Urothelium cell line (cell line): ENCODE measurements around the gene PRRC2A.
A peak's percentile ranks its signal among the peaks of the same experiment; 100 is the strongest.
"Not testable (repeated sequence)": the region's sequence is repeated elsewhere in the genome, so short reads cannot be mapped to it uniquely, and the experiment has no call there.

Experiments
- DNase-seq: peaks from one replicate; pipeline ENCODE4 v3.0.0; 2011; ENCODE audit warnings: low spot score, mixed read lengths
- FAIRE-seq: peaks from 2 replicates; lab custom pipeline; 2011; peaks lifted over from hg19 to GRCh38; lab: Jason Lieb, UNC

The PRRC2A gene

DNA sequence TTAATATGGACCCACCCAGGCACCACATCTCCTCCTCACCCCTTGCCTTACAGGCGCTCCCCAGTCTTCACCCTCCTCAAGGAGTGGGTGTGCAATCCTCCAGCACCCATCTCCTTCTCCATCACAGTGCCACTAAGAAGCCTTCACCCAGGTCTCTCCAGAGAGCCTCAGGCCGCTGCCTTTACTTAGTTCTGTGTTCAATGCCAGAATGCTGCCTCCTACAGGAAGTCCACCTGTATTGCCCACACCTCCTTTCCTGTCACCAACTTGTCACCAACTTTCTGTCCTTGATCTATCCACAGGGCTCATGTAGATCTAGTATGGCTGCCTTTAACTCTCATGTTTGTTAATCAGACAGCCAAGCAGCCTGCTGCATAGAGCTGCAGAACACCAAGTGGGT, 35.0 kb upstream of the PRRC2A start:
- DNase-seq: no peak
- no peak for FAIRE-seq

DNA sequence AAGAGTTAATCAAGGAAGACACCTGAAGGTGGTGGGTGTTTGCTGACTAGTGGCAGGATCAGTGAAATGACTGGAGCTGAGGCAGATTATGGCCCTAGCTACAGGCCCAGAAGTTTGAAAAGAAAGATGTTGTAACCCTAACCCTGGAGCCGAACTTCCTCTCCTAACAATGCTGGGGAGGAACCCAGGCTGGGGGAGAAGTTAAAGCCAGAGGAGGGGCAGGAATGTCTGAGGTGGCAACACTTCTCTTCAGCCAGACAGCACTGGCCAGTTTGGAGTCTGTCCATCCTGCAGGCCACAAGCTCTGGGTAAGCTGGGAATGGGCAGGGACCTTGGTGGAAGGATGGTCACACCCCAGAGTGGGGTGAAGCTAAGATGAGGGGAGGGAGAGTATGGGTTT, 34.5 kb upstream of the PRRC2A start, which contains the start of gene LST1:
Gene LST1, plus strand, starts transcription at position 270 of the 400 bp plus-strand sequence. CDS start 1,023 bp downstream, outside the sequence.
- FAIRE-seq (no peak), DNase-seq (no peak)

DNA sequence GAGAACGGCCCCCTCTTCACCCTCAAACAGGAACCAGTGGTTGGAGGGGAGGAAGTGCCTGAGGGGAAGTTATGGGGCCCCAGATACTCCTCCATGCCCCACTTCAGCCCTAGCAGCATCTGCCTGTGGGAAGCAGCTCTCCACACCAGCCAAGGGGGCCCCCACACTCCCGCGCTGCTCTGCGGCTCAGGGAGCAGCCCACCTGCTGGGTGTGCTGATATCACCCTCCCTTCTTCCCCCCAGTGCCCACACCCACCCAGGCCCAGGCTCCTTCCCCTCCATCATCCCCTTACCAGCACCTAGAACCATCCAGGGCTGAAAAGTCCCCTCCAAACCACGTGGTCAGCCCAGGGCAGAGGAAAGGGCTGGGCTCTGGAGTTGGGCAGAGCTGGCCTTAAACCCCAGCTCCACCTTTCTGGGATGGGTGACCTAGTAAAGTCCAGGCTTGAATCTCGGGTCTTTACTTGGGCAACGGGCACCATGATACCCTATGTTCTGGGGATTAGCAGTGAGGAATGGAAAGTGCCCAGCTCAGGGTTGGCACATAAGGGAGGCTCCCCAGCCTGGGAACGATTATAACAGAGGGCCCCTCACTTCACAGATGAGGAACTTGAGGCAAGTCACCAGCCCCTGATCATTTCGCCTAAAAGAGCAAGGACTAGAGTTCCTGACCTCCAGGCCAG, 33.8 kb upstream of the PRRC2A start:
- no peak for FAIRE-seq
- no peak for DNase-seq

DNA sequence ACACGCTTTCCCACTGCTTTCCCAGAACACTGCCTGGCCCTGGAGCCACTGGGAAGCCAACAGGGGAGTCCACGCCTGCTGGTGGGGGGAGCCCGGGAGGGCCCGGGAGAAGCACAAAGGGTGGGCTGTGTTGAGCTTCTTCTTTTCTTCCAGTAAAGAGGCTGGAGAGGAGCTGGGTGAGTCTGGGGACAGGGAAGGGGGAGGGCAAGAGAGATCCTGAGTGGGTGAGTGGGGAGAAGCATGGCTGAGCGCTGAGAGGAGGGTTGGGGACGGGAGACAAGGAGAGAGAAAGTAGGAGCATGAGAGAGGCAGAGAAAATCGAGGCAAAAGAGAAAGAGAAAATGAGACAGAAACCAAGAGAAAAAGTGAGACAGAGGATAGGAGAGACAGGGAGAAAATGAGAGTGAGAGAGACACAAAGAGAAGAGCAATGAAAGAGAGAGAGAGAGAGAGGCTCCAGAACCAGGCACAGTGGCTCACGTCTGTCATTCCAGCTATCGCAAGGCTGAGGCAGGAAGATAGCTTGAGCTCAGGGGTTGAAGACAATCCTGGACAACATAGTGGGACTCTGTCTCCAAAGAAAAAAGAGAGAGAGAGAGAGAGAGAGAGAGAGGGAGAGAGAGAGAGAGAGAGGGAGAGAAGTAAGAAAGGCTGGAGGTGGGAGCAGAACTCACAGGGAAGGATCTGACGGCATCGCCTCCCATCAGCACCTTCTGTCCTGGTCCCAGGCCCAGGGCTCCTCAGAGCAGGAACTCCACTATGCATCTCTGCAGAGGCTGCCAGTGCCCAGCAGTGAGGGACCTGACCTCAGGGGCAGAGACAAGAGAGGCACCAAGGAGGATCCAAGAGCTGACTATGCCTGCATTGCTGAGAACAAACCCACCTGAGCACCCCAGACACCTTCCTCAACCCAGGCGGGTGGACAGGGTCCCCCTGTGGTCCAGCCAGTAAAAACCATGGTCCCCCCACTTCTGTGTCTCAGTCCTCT, 32.4 kb upstream of the PRRC2A start:
- DNase-seq (no peak), FAIRE-seq (no peak)

DNA sequence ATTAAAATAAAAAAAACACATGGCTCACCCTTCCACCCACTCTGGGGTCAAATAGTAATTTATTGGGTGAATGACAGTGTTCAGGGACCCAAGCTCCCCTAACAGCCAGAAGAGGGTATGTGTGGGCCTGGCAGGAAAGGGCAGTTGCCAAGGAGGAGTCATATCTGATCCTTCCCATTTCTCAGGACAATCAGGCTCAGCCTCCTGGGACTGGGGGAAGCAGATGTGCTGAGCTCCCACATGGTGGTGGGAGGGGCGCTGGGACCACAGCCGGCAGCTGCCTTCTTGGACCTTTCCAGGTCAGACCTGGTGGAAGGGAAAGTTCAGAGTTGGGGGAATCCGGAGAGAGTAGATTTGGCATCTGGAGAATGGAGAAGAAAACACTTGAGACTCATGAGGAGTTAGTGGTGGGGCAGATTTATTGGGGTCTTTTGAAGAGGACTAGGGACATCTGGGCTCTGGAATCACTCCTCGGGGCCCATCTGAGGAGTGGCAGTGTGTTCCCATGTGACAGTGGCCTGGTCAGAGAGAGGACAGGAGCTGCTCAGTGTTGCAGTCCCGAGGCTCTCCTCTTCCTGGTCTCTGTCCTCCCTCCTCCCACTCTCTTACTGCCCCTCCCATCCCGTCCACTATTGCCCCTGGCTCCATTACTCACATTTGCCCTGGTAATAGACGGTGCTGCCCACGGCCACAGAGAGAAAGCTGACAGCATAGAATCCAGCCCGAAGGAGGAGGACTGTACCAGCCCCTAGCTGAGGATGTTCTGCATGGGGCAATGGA, 31.5 kb upstream of the PRRC2A start:
- DNase-seq: no peak
- no peak for FAIRE-seq

- FAIRE-seq, DNase-seq: not testable (repeated sequence)
Measured at GRCh38 chr6:31590691-31591090, 29.8 kb upstream of the PRRC2A start.

DNA sequence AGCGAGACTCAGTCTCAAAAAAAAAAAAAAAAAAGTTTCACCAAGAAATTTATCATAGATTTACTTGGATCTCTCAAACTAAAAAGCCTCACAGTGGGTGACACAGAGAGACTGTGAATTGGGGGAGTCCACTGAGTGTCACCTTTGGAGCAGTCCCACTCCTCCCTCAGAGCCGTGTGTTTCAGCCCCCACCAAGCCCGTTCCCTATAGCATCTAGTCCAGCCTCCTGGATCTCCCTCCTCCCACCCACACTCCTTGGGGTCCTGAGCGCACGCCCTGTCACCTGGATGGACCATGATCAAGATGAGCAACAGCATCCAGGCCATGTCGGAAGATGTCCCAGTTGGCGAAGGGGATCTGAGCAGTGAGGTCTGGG, 28.1 kb upstream of the PRRC2A start:
- no peak for FAIRE-seq

GRCh38 chr6:31597006-31597405, 23.5 kb upstream of the PRRC2A start:
- DNase-seq: no peak
- no peak for FAIRE-seq

More for the DNA sequence above, 28.1 kb upstream of the PRRC2A start:
- DNase-seq: no peak

DNA sequence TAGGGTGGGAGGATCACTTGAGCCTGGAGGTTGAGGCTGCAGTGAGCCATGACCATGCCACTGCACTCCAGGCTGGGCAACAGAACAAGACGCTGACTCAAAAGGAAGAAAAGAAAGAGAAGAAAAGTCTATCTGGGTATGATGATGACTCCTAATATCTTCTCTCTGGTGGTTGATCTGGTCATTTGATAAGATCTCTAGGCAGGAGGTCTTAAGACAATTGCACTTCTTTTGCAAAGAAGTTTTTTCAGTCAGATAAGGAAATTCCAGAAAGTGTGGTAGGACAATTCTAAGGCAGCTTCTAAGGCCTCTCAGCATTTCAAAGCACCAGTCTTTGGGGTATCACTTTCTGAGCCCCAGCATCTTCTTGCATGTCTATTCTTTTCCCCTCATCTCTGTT, 13.2 kb upstream of the PRRC2A start:
- DNase-seq: no peak
- FAIRE-seq: no peak

GRCh38 chr6:31609519-31610406, 10.8 kb upstream of the PRRC2A start:
- no peak for FAIRE-seq
- DNase-seq: no peak

DNA sequence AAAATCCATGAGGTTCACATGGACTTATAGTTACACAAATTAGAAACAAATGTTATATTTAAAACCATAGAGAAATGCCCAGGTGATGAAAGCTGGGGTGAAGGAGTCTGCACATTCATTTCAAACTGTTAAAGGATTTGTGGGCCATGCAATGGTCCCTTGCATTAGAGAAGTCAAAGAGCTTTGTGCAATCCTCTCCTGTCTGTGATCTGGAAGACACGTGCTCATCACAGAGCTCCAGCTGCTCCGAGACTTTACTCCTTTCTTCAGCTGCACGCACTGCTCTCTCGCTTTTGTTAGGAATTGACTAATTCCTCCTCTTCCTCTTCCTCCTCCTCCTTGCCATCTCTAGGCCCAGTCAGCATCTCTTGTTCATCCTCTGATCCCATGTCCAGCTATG, 9.5 kb upstream of the PRRC2A start:
- DNase-seq (no peak), FAIRE-seq (no peak)

- FAIRE-seq (no peak), DNase-seq (no peak)
Measured at GRCh38 chr6:31614075-31614619, 6.4 kb upstream of the PRRC2A start.

GRCh38 chr6:31614684-31615578, 5.6 kb upstream of the PRRC2A start, which contains the start of gene AIF1:
TSS of gene AIF1 (plus strand) at chr6:31615234. CDS start at chr6:31615330, 96 bp downstream.
- FAIRE-seq (no peak), DNase-seq (no peak)

DNA sequence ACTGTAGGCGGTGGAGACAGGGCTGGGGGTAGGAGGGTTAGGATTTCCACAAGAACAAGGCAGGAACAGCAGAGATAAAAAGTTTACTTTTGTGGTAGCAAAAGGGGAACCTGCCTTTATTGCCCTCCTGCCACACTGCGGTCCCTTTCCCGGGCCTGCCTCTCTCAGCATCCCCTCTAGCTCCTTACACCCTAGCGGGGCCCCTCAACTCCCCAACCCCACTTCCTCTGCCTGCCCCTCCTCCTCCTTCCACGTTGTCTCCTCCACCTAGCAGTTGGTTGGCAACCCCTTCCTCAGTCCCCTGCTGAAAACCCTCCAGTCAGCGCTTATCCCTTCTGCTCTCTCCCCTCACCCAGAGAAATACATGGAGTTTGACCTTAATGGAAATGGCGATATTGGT, 4.8 kb upstream of the PRRC2A start:
- no peak for DNase-seq

DNA sequence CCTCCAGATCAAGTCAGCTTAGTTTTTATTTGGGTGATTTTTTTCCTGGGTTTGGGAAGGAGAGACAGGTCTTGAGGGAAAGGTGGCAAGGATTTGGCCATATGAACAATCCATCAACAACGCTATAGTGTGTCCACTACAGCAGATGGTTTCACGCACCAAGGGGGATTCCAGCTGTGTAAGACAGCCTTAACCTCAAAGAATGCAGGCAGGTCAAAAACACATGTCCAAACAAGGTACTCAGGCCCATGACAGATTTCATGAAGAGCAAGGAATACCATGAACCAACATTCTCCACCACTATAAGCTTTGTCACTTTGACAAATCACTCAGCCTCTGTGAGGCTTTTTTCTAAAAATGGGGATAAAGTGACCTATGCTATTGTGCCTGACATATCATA, 3.5 kb upstream of the PRRC2A start:
- DNase-seq (no peak), FAIRE-seq (no peak)

More for the DNA sequence above, 4.8 kb upstream of the PRRC2A start:
- no peak for FAIRE-seq

DNA sequence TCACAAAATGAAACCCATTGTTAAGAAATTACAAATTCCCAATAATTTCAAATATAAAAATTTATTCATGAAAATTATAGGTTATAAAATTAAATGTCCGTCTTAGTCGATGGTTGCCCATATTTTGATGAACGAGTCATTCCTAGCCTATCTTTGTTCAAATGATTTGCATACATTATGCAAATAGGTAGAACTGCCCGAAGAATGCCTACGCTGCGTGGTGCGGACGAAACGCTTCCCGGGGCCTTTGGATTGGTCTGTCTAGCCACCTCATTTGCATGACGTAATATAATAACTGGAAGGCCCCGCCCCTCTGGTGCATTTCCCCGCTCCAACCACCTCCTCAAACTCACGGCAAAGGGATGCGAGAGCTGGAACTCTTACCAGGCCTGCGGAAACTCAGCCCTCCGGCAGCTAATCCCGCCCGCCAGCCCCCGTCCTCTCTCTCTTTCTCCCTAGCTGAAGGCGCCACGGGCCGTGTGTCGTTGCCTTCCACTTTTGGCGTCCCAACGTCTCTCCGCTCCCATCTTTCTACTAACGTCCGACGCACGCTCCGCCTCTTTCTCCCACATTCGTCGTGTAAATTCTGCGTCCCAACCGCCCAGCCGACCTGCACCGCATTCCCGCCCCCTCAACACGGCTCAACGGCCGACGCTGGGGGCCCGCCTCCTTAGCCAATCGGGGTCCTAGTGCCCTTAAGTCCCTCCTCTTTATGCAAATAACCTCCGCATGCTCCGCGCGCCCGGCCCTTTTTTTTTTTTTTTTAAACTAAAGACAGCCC, 520 bp upstream of the PRRC2A start:
- DNase-seq (peak; percentile 96), FAIRE-seq (peak; percentile 13)

- no peak for DNase-seq
- FAIRE-seq: no peak
Measured at GRCh38 chr6:31621320-31621939, 915 bp downstream of the PRRC2A start.
